NK-92 (cell line): ENCODE results near the gene PRDM5.
"Not testable (repeated sequence)": the region's sequence is repeated elsewhere in the genome, so short reads cannot be mapped to it uniquely, and the experiment has no call there.

Experiments
- DNase-seq: peaks from one replicate; lab custom pipeline; 2025; ENCODE audit not compliant: unreplicated experiment; lab: John Stamatoyannopoulos, UW

The PRDM5 gene

GRCh38 chr4:120761070-120761469 lies 161.5 kb downstream of the PRDM5 start:
- DNase-seq = no peak

DNA sequence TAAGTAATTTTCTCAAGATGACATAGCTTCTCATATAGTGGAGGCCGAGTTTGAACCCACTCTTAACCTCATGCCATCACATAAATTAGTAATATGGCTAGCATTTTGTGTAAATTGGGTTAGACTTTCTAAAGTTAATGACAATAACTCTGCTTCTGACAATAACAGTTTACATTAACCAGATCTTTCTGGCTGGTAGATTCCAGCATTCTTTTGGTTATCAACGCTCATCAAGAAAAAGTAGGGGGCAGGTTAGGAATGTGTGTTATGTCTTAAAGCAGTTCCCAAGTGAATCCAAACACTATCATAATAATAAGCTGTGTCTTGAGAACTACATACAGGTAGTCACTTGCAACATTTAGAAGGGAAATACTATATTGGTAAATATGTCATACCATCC lies 162.5 kb downstream of the PRDM5 start:
- DNase-seq = no peak

- DNase-seq = no peak
These were observed 166.7 kb downstream of the PRDM5 start for GRCh38 chr4:120755864-120756263.

- DNase-seq = no peak
These were observed 167.9 kb downstream of the PRDM5 start for GRCh38 chr4:120754590-120754989.

DNA sequence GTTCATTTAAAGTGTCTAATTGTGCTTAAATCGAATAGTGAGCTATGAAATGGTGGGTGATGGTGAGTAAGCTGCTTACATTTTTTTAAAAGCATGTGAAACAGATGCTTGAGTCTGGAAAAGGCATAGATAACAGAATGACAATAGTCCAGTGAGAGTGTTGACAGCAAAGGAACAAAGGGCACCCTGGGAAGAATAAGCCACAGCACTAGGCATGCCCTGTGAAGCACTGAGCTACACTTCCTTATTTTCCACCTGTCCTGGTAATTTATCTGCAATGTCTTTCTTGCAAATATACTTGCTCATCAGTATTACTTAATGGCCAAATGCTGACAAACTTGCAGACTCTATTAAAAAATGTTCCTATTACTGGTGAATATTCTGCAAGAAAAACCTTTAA lies 168.7 kb downstream of the PRDM5 start:
- no peak for DNase-seq

- no peak for DNase-seq
These were observed 172.4 kb downstream of the PRDM5 start for GRCh38 chr4:120750152-120750525.

- DNase-seq = no peak
These were observed 172.9 kb downstream of the PRDM5 start for GRCh38 chr4:120749445-120750151.

DNA sequence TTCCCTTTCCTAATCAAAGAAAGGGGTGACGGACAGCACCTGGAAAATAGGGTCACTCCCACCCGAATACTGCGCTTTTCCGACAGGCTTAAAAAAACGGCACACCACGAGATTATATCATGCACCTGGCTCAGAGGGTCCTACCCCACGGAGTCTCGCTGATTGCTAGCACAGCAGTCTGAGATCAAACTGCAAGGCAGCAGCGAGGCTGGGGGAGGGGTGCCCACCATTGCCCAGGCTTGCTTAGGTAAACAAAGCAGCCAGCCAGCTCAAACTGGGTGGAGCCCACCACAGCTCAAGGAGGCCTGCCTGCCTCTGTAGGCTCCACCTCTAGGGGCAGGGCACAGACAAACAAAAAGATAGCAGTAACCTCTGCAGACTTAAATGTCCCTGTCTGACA lies 180.9 kb downstream of the PRDM5 start:
- DNase-seq = not testable (repeated sequence)

GRCh38 chr4:120736312-120736711 lies 186.2 kb downstream of the PRDM5 start:
- no peak for DNase-seq

GRCh38 chr4:120733968-120734367 lies 188.6 kb downstream of the PRDM5 start:
- DNase-seq = no peak

GRCh38 chr4:120733054-120733453 lies 189.5 kb downstream of the PRDM5 start:
- no peak for DNase-seq

DNA sequence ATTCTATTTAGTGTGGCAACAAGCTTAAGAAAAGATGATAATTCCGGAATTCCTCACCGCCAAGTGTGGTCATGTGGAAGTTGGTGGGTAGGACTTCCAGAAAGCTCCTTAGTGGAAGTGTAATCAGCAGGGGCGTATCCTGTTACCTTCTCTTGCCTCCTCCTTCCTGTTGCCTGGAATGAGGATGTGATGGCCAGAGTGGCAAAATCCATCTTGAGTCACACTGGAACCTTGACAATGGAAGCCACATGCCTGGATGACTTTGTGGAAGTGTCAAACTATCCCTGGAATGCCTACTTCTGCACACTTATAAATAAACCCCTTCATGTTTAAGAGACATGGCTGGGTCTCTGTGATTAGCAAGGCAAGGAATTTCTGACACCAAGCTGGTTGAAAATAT lies 191.0 kb downstream of the PRDM5 start:
- DNase-seq = no peak

GRCh38 chr4:120730777-120731320 lies 191.7 kb downstream of the PRDM5 start:
- no peak for DNase-seq

DNA sequence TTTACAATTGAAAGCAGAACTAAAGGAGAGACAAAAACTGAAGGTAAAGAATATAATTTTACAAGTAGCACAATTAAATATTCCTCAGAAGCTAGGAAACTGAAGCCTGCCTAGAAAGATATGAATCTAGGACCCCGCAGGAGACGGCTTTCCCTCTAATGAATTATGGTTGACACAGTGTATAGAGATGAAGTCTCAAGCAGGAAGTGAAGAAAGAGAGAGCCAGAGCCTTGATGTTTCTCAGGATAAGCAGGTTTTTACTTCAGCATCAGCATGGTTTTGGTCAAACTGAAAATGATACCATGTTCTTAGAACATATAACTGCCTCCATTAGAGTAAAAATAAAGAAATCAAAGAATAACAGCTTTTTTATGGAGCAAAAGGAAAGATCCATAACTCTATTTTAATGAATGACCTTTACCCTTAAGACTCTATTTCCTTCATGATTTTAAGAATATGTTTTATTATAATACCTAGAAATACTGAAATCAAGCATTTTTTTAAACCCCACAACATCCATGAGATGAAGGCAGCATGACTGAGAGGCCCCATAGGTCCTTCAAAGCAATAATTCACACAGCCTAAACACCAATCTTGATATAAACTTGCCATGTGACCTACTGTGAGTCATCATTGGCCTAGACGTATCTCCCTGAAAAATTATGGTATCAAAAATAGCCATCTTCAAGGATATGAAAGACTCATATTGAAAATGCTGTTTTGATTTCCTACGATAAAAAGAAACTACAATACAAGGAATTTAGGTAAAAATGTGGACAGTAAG lies 193.4 kb downstream of the PRDM5 start:
- no peak for DNase-seq

- DNase-seq = no peak
These were observed 196.6 kb downstream of the PRDM5 start for GRCh38 chr4:120725639-120726580.

- no peak for DNase-seq
These were observed 197.9 kb downstream of the PRDM5 start for GRCh38 chr4:120724656-120725055.

- no peak for DNase-seq
These were observed 198.5 kb downstream of the PRDM5 start for GRCh38 chr4:120723986-120724385.

- DNase-seq = no peak
These were observed 199.4 kb downstream of the PRDM5 start for GRCh38 chr4:120723105-120723504.

GRCh38 chr4:120722655-120723054 lies 199.9 kb downstream of the PRDM5 start:
- DNase-seq = no peak

DNA sequence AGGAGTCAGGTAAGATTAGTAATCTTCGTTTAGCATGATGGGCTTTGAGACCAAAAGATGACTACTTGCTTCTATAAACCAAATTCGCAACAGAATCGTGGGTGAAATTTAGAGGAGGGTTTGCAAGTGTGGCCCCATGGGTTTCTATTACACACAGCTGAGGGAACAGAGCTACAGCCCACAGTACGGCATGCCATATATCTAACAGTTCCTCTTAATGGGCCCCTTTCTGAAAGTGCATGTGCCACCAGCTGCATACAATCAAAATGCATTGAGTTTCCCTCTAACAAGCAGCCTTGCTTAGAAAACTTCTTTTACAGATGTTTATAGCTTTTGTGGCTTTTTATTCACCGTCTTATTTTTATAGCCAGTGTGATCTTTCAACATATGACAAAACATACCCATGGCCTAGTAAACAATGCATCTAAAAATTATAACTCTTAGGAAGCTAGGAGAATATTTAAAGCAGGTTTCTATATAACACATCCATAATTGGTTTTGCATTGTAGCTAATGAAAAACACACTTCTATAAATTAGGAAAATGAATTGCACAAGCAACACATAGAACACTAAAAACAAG lies 202.1 kb downstream of the PRDM5 start:
- no peak for DNase-seq
